ENCODE data around the gene CADPS2.

Gene CADPS2

DNA sequence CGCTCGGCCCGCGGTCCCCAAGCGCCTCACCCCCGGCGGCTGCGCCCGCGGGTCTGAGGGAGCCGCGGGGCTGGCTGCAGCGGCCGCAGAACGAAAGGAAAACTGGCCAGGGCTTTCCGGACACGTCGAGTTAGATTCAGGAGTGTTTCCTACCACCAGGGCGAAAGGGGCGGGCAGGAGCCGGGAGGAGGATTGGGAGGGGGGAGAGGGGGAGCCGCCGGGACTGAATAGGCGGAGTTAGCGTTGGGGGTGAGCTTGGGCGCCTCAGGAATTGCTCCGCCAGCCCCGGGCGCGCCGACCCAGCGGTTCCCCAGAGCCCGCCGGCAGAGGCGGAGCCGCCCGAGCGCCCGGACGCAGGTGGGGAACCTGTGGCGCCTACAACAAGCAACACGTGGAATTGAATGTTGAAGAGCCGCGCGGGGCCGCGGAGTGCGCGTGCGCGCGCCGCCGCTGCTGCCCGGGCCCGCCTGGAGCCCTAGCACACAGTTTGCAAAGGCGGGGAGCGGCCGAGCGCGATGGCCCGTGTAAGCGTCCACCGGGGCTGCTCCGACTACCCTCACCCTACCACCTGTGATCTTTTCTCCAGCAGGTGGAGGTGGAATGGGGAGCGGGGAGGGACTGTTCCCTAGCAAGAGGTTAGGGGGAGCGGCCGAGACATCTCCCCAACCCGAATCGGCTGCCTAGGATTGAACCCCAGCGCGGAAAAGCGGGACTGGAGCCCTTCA lies at the start of gene CADPS2:
CADPS2 (minus strand) TSS at position 104 of the 725 bp plus-strand sequence. CDS start 123 bp downstream, outside the sequence.
- H4K20me1 ChIP-seq (ENCODE audit: insufficient read depth, low read length), result no peaks in the 10 kb centered on the region
- TF ChIP-seq, protein P1, sequence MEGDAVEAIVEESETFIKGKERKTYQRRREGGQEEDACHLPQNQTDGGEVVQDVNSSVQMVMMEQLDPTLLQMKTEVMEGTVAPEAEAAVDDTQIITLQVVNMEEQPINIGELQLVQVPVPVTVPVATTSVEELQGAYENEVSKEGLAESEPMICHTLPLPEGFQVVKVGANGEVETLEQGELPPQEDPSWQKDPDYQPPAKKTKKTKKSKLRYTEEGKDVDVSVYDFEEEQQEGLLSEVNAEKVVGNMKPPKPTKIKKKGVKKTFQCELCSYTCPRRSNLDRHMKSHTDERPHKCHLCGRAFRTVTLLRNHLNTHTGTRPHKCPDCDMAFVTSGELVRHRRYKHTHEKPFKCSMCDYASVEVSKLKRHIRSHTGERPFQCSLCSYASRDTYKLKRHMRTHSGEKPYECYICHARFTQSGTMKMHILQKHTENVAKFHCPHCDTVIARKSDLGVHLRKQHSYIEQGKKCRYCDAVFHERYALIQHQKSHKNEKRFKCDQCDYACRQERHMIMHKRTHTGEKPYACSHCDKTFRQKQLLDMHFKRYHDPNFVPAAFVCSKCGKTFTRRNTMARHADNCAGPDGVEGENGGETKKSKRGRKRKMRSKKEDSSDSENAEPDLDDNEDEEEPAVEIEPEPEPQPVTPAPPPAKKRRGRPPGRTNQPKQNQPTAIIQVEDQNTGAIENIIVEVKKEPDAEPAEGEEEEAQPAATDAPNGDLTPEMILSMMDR (IDR thresholded peaks at IDR 0.05; ENCODE audit: low read length), result no peak
- no peak for TF ChIP-seq EZH2 (IDR thresholded peaks at IDR 0.05; ENCODE audit: borderline replicate concordance, low read length)
- no peak within 1 kb of the TSS for H3K4me2 ChIP-seq (ENCODE audit: low read length)
- H3K9ac ChIP-seq (ENCODE audit: low read length), result no peak within 1 kb of the TSS
- no peaks in the 10 kb centered on the region for H3F3A ChIP-seq (ENCODE audit: insufficient read depth, low read length)
- H3K27me3 ChIP-seq (ENCODE audit: insufficient read depth, low read length), result no peaks in the 10 kb centered on the region
- no peaks in the 10 kb centered on the region for H3K4me1 ChIP-seq (ENCODE audit: insufficient read depth, low read length, severe bottlenecking)
- no peaks in the 10 kb centered on the region for H3K79me2 ChIP-seq (ENCODE audit: insufficient read depth, low read length)
- H3K9me3 ChIP-seq (ENCODE audit: low read length), result no peaks in the 10 kb centered on the region
- H3K9me2 ChIP-seq (ENCODE audit: low read depth, low read length), result no peaks in the 10 kb centered on the region
- no peak within 1 kb of the TSS for H3K27ac ChIP-seq (ENCODE audit: low read depth, low read length, poor library complexity, severe bottlenecking)
- H3K4me3 ChIP-seq (ENCODE audit: low read depth, low read length, poor library complexity, severe bottlenecking), result no peak within 1 kb of the TSS
- no peaks in the 10 kb centered on the region for H3K36me3 ChIP-seq (ENCODE audit: insufficient read depth, low read length)
- H2AFZ ChIP-seq (ENCODE audit: low read length), result no peak within 1 kb of the TSS

GRCh38 chr7:122935620-122936019 lies 49.4 kb upstream of the CADPS2 start:
- Histone ChIP-seq H3F3A (ENCODE audit: insufficient read depth, low read length) (no peaks in the 10 kb centered on the region), H4K20me1 (ENCODE audit: insufficient read depth, low read length) (no peaks in the 10 kb centered on the region), H3K4me3 (ENCODE audit: low read depth, low read length, poor library complexity, severe bottlenecking) (no peak overlapping the region), H3K9me3 (ENCODE audit: low read length) (no peaks in the 10 kb centered on the region), H3K4me1 (ENCODE audit: insufficient read depth, low read length, severe bottlenecking) (no peaks in the 10 kb centered on the region), H3K4me2 (ENCODE audit: low read length) (no peak overlapping the region), H3K27me3 (ENCODE audit: insufficient read depth, low read length) (no peaks in the 10 kb centered on the region), H3K9ac (ENCODE audit: low read length) (no peak overlapping the region), H2AFZ (ENCODE audit: low read length) (no peak overlapping the region), H3K27ac (ENCODE audit: low read depth, low read length, poor library complexity, severe bottlenecking) (no peak overlapping the region), H3K36me3 (ENCODE audit: insufficient read depth, low read length) (no peaks in the 10 kb centered on the region), H3K9me2 (ENCODE audit: low read depth, low read length) (no peaks in the 10 kb centered on the region), H3K79me2 (ENCODE audit: insufficient read depth, low read length) (no peaks in the 10 kb centered on the region)
- no peak for TF ChIP-seq EZH2 (IDR thresholded peaks at IDR 0.05; ENCODE audit: borderline replicate concordance, low read length)
- TF ChIP-seq, protein P1 (IDR thresholded peaks at IDR 0.05; ENCODE audit: low read length), result no peak

DNA sequence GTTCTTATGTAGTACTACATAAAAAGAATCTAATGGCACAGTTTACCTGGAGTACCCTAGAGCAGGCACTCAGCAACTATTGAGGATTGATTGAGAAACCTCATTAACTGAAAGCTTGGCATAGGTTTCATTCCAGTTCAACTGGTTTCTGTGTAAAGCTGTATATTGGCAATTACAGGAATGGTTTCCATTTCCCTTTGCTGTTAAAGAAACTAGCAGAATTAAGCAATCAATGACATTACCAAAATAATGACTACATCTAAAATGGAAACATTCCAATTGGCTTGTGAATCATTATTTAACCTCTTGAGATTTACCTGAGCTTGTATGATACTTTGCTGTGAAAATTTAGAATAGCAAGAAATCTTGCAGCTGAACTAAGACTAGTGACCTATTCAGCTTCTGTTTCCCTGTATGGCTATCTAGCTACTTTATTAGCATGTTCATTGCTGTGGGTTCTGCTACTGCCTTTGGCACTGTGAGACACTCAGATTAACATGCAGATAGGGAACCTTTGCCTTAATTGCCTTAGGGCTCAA lies 33.5 kb upstream of the CADPS2 start:
- no peaks in the 10 kb centered on the region for H3K4me1 ChIP-seq (ENCODE audit: insufficient read depth, low read length, severe bottlenecking)
- H3K4me2 ChIP-seq (ENCODE audit: low read length), result no peak overlapping the region
- no peak overlapping the region for H2AFZ ChIP-seq (ENCODE audit: low read length)
- H3K79me2 ChIP-seq (ENCODE audit: insufficient read depth, low read length), result no peaks in the 10 kb centered on the region
- H3K27me3 ChIP-seq (ENCODE audit: insufficient read depth, low read length), result no peaks in the 10 kb centered on the region
- no peaks in the 10 kb centered on the region for H3F3A ChIP-seq (ENCODE audit: insufficient read depth, low read length)
- no peaks in the 10 kb centered on the region for H3K9me3 ChIP-seq (ENCODE audit: low read length)
- no peaks in the 10 kb centered on the region for H3K36me3 ChIP-seq (ENCODE audit: insufficient read depth, low read length)
- no peak overlapping the region for H3K4me3 ChIP-seq (ENCODE audit: low read depth, low read length, poor library complexity, severe bottlenecking)
- TF ChIP-seq EZH2 (IDR thresholded peaks at IDR 0.05; ENCODE audit: borderline replicate concordance, low read length), result no peak
- TF ChIP-seq, protein P1 (IDR thresholded peaks at IDR 0.05; ENCODE audit: low read length), result no peak
- H3K9me2 ChIP-seq (ENCODE audit: low read depth, low read length), result no peaks in the 10 kb centered on the region
- no peaks in the 10 kb centered on the region for H4K20me1 ChIP-seq (ENCODE audit: insufficient read depth, low read length)
- no peak overlapping the region for H3K27ac ChIP-seq (ENCODE audit: low read depth, low read length, poor library complexity, severe bottlenecking)
- no peak overlapping the region for H3K9ac ChIP-seq (ENCODE audit: low read length)
